Measurements from ENCODE around the gene ERCC1.

DNA sequence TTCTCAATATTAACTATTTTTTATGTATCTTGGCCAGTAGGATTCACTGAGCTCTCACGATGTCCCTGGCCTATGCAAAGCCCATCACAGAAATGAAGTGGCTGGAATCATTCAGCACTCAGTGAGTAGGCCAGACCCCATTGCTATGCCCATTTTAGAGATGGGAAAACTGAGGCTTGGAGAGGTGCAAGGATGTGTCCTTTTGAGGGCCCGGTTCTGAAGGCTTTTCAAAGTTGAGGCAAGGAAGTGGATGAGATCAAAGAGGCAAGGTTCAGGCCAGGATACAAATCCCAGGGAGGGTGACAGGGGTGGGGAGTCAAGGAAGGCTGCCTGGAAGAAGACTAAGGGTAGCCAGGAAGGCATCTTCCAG, 18.7 kb upstream of the ERCC1 start:
- no peak for TF ChIP-seq POLR2AphosphoS5 (IDR thresholded peaks at IDR 0.05)
- TF ChIP-seq, protein P1, sequence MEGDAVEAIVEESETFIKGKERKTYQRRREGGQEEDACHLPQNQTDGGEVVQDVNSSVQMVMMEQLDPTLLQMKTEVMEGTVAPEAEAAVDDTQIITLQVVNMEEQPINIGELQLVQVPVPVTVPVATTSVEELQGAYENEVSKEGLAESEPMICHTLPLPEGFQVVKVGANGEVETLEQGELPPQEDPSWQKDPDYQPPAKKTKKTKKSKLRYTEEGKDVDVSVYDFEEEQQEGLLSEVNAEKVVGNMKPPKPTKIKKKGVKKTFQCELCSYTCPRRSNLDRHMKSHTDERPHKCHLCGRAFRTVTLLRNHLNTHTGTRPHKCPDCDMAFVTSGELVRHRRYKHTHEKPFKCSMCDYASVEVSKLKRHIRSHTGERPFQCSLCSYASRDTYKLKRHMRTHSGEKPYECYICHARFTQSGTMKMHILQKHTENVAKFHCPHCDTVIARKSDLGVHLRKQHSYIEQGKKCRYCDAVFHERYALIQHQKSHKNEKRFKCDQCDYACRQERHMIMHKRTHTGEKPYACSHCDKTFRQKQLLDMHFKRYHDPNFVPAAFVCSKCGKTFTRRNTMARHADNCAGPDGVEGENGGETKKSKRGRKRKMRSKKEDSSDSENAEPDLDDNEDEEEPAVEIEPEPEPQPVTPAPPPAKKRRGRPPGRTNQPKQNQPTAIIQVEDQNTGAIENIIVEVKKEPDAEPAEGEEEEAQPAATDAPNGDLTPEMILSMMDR (IDR thresholded peaks at IDR 0.05) = no peak

Measured in transverse colon (tissue), 4 donors.